Spinal cord (tissue), 10 donors: ENCODE measurements around the gene OR52E8. TPM values are rescaled to one million over a fixed set of nuclear protein-coding genes. Genes with fewer than 3 reads are reported as not detected.

Source experiments
- DNase-seq, 6 donors: peaks; one replicate each; pipeline versions ENCODE4 v3.0.0 to v3.0.0-alpha.2; 2013 to 2015; ENCODE audit warnings: low spot score in 6 of 6, low read depth in 4 of 6
- H3K27ac ChIP-seq: one replicate; pipeline ENCODE4 v1.5.1; 2013; ENCODE audit warnings: low read depth, low read length, control low read depth
- H3K27me3 ChIP-seq: one replicate; pipeline ENCODE4 v1.6.1; 2013; ENCODE audit warnings: low read length; ENCODE audit not compliant: control insufficient read depth, insufficient read depth
- H3K36me3 ChIP-seq: one replicate; pipeline ENCODE4 v1.6.1; 2013; ENCODE audit warnings: low read length; ENCODE audit not compliant: control insufficient read depth, insufficient read depth
- H3K4me1 ChIP-seq: one replicate; pipeline ENCODE4 v1.6.1; 2013; ENCODE audit warnings: low read length; ENCODE audit not compliant: control insufficient read depth, insufficient read depth
- H3K4me3 ChIP-seq: one replicate; pipeline ENCODE4 v1.5.1; 2013; ENCODE audit warnings: low read depth, low read length, control low read depth
- H3K9me3 ChIP-seq: one replicate; pipeline ENCODE4 v1.6.1; 2013; ENCODE audit warnings: low read length; ENCODE audit not compliant: control insufficient read depth, insufficient read depth
- WGBS: methylation state at CpG from one replicate; pipeline ENCODE4 v1.1.5; 2013; ENCODE audit warnings: missing lambda C conversion rate; ENCODE audit not compliant: insufficient coverage; 5-methylcytosine and 5-hydroxymethylcytosine counted together
- polyA plus RNA-seq, 2 donors: library from polyadenylated mRNA; unstranded; fragments of 120-200 nt; gene quantifications; one replicate each; pipeline ENCODE4 v1.2.1, GENCODE V29; 2013; ENCODE audit not compliant: insufficient read length in 2 of 2
- total RNA-seq, 2 donors: library from RNA; depleted of rRNA in 1 of 2; stranded (reverse); fragments of 120-200 nt in 1 of 2; fragments of >200 nt in 1 of 2; gene quantifications; one replicate each; pipeline versions ENCODE4 v1.2.3 to v1.2.4, GENCODE V29; 2013 to 2014
- donor health status: healthy.

Gene OR52E8
- total and polyA plus RNA-seq, 4 donors, result not detected

DNA sequence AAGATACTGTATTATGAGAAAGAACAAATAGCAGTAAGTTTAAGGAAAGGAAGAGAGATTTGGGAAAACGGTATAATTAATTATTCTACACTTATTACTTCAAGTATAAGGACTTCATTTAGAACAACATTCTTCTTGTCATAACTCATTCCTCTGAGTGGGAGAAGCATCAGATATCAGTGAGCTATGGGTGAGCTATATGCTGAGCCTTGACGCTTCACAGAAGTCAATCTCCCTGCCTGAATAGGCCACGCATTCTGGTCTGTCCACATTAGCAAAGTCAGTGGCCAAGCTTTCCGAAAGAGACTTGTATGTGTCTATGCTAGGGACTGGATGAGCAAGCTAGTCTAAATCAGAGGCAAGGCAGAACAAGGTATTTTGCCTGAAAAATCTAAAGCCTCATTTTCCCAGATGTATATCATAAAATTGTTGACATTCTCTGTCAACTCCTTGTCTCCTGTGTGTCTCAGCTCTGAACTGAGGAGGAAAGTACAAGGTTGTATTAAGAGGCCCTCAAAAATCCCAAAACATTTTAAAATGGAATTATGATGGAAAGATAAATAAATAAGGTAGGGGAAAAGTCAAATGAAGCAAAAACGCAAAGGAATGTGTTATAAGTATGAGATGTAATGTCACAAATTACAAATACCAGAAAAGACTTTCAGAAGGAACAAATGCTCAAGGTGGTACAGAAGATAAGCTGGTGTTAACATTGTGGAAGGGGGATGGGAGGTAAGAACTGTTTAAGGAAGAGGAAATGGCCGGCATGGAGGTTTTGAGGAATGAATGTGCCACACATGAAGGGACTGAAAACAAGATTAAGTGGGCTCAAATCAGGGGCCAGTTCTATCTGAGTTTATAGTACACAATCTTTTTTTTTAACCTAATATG, 47.3 kb downstream of the OR52E8 start:
- Histone ChIP-seq H3K27me3 (no peaks in the 10 kb centered on the region), H3K27ac (no peak overlapping the region), H3K4me3 (no peak overlapping the region), H3K36me3 (no peaks in the 10 kb centered on the region), H3K9me3 (no peaks in the 10 kb centered on the region), H3K4me1 (peaks cover 6% of the 10 kb centered on the region)
- WGBS, result 96% methylated on average over 2 of the region's 6 CpGs
- no peak for DNase-seq

DNA sequence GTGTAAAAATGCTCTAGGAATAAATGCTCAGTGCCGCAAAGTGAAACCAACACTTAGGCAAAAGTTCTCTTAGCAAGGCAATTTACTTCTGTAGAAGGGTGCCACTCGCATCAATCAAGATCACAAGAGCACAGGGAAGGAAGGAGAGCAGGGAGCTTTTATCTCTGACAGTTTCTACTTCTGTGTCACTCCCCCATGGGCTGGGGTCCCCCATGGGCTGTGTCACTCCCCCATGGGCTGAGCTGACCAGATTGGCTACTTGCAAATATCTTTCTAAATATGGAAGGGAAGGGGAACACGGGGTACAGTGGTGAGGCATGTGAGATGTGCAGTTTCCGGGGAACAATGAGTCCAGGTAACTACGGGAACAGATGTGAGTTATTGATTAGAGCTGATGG, 48.4 kb downstream of the OR52E8 start:
- WGBS, result 71% methylated on average over 3 of the region's 5 CpGs
- no peaks in the 10 kb centered on the region for H3K9me3 ChIP-seq
- H3K36me3 ChIP-seq, result no peaks in the 10 kb centered on the region
- H3K27ac ChIP-seq, result no peak overlapping the region
- H3K4me3 ChIP-seq, result peak overlapping the region; percentile 45
- peaks cover 6% of the 10 kb centered on the region for H3K4me1 ChIP-seq
- DNase-seq, result no peak
- H3K27me3 ChIP-seq, result no peaks in the 10 kb centered on the region

DNA sequence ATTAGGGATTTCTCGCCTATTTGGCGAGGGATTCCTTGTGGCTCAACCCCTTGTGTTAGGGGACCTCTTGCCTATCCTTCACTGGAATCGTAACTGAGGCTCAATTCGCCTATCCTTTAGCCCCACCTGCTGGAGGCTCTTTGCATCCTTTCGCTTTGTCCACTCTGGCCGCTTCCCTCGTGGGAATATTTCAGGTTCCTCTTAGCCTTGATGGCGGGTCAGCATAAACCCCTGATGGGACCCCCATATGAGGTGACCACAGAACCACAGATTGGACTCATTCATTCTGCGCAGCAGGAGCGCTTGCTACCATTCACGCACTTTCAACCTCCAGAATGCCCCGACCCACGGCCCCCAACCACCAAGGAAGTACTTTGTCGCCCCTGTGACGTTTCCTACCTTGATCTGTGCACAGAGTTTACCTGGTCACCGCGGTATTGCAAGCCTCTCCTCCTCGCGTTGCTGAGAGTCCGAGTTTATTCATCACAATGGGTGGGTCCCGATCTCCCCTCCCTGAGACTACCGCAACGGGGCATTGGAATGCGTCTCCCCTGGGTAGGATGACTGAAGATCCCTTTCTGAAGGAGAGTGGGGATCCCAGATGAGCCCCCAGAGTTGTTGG, 48.9 kb downstream of the OR52E8 start, which contains the start of gene OR52N2:
Gene OR52N2 (plus strand): TSS at position 425 of the 622 bp plus-strand sequence. CDS start 11,412 bp downstream, outside the sequence.
- H3K4me3 ChIP-seq, result peak within 1 kb of the TSS; percentile 45
- peak; percentile 33 to 92 (median 66) for DNase-seq
- 5% methylated on average over 20 of the region's 24 CpGs for WGBS
- peaks cover 6% of the 10 kb centered on the region for H3K4me1 ChIP-seq
- H3K36me3 ChIP-seq, result no peaks in the 10 kb centered on the region
- no peaks in the 10 kb centered on the region for H3K9me3 ChIP-seq
- H3K27me3 ChIP-seq, result no peaks in the 10 kb centered on the region
- no peak within 1 kb of the TSS for H3K27ac ChIP-seq

DNA sequence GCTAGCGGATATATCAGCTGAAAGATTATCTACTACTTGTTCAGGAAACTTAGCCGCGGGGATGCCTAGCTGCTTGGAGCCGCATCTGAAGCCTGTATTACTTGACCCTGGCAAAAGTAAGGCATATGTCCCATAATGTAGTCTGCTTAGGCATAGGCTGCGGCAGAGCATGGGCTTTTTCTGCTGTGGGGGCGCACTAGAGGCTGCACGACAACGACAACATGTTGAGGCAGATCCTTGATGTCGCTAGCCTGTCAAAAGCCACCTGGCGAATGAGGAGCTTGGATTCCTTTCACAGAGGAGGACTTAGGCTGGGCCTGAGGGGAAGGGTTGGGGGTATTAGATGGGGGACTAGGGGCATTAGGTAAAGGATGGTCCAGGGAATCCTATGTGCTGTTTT, 49.9 kb downstream of the OR52E8 start:
- Histone ChIP-seq H3K27me3 (no peaks in the 10 kb centered on the region), H3K9me3 (no peaks in the 10 kb centered on the region), H3K27ac (no peak overlapping the region), H3K4me3 (no peak overlapping the region), H3K36me3 (no peaks in the 10 kb centered on the region), H3K4me1 (peaks cover 6% of the 10 kb centered on the region)
- WGBS, result 80% methylated on average over 10 of the region's 10 CpGs
- DNase-seq, result no peak

Other genes starting within 250 kb of the OR52E8 start
- gene TRIM34, start 232.7 kb downstream of the OR52E8 start, total RNA-seq, result 10 to 100 TPM in 1 of 2 donors, 1 to 10 TPM in 1; 6.6 to 15.1 TPM
- gene TRIM34, start 232.7 kb downstream of the OR52E8 start, polyA plus RNA-seq, result 1 to 10 TPM; 3.5 to 4.4 TPM
- gene TRIM5, start 172.6 kb downstream of the OR52E8 start, total RNA-seq, result 10 to 100 TPM; 15.3 to 25.5 TPM
- 10 to 100 TPM; 10.4 to 12.3 TPM for gene TRIM5, start 172.6 kb downstream of the OR52E8 start, polyA plus RNA-seq
- 10 to 100 TPM; 25.3 to 26.0 TPM for gene TRIM22, start 167.9 kb downstream of the OR52E8 start, total RNA-seq
- 10 to 100 TPM; 11.8 to 14.5 TPM for gene TRIM22, start 167.9 kb downstream of the OR52E8 start, polyA plus RNA-seq
- gene OR56B1, start 121.2 kb downstream of the OR52E8 start, total RNA-seq, result not detected
- not detected for gene OR56B1, start 121.2 kb downstream of the OR52E8 start, polyA plus RNA-seq
- under 1 TPM in 1 of 2 donors, not detected in 1; 0.20 TPM for gene OR52N4, start 103.4 kb downstream of the OR52E8 start, total RNA-seq
- gene OR52N4, start 103.4 kb downstream of the OR52E8 start, polyA plus RNA-seq, result under 1 TPM in 1 of 2 donors, not detected in 1; 0.33 TPM
- not detected for gene OR52N5, start 74.3 kb downstream of the OR52E8 start, total RNA-seq
- not detected for gene OR52N5, start 74.3 kb downstream of the OR52E8 start, polyA plus RNA-seq
- gene OR52N1, start 66.4 kb downstream of the OR52E8 start, total RNA-seq, result not detected
- not detected for gene OR52N1, start 66.4 kb downstream of the OR52E8 start, polyA plus RNA-seq
- gene OR52N2, start 48.8 kb downstream of the OR52E8 start, total RNA-seq, result not detected
- gene OR52N2, start 48.8 kb downstream of the OR52E8 start, polyA plus RNA-seq, result not detected
- gene OR52E6, start 15.8 kb downstream of the OR52E8 start, total RNA-seq, result not detected
- not detected for gene OR52E6, start 15.8 kb downstream of the OR52E8 start, polyA plus RNA-seq
- not detected for gene OR52E4, start 22.9 kb upstream of the OR52E8 start, total RNA-seq
- gene OR52E4, start 22.9 kb upstream of the OR52E8 start, polyA plus RNA-seq, result not detected
- not detected for gene OR52E5, start 35.5 kb upstream of the OR52E8 start, total RNA-seq
- not detected for gene OR52E5, start 35.5 kb upstream of the OR52E8 start, polyA plus RNA-seq
- not detected for gene OR56A3, start 84.6 kb upstream of the OR52E8 start, total RNA-seq
- gene OR56A3, start 84.6 kb upstream of the OR52E8 start, polyA plus RNA-seq, result not detected
- not detected for gene OR56A5, start 110.8 kb upstream of the OR52E8 start, total RNA-seq
- gene OR56A5, start 110.8 kb upstream of the OR52E8 start, polyA plus RNA-seq, result not detected
- not detected for gene OR52L1, start 129.3 kb upstream of the OR52E8 start, total RNA-seq
- gene OR52L1, start 129.3 kb upstream of the OR52E8 start, polyA plus RNA-seq, result not detected
- under 1 TPM in 1 of 2 donors, not detected in 1; 0.06 TPM for gene OR56A4, start 149.3 kb upstream of the OR52E8 start, total RNA-seq
- under 1 TPM in 1 of 2 donors, not detected in 1; 0.06 TPM for gene OR56A4, start 149.3 kb upstream of the OR52E8 start, polyA plus RNA-seq
- under 1 TPM; 0.06 to 0.10 TPM for gene OR56A1, start 173.1 kb upstream of the OR52E8 start, total RNA-seq
- not detected for gene OR56A1, start 173.1 kb upstream of the OR52E8 start, polyA plus RNA-seq
- not detected for gene OR56B4, start 250.0 kb upstream of the OR52E8 start, total RNA-seq
- not detected for gene OR56B4, start 250.0 kb upstream of the OR52E8 start, polyA plus RNA-seq